Progenitor cell of endocrine pancreas (in vitro differentiated cells): Measurements from ENCODE around the gene PCP4L1. TPM values are rescaled to one million over a fixed set of nuclear protein-coding genes. Genes with fewer than 3 reads are reported as not detected.

Source experiments
- DNase-seq: peaks from one replicate; pipeline ENCODE4 v3.0.0; 2021; ENCODE audit warnings: low spot score; ENCODE audit not compliant: unreplicated experiment
- H3K27ac Mint-ChIP-seq: 2 replicates; pipeline ENCODE4 v1.8.0; 2021; ENCODE audit warnings: mild to moderate bottlenecking, moderate library complexity, mixed read lengths
- H3K27me3 Mint-ChIP-seq: 2 replicates; pipeline ENCODE4 v1.8.0; 2021; ENCODE audit warnings: mixed read lengths
- H3K36me3 Mint-ChIP-seq: 2 replicates; pipeline ENCODE4 v1.8.0; 2022; ENCODE audit warnings: mixed read lengths; ENCODE audit not compliant: insufficient read depth
- H3K4me1 Mint-ChIP-seq: 2 replicates; pipeline ENCODE4 v1.8.0; 2021; ENCODE audit warnings: low read depth, mixed read lengths
- H3K4me3 Mint-ChIP-seq: 2 replicates; pipeline ENCODE4 v1.8.0; 2021; ENCODE audit warnings: low read depth, mild to moderate bottlenecking, moderate library complexity, mixed read lengths
- H3K9me3 Mint-ChIP-seq: 2 replicates; pipeline ENCODE4 v1.8.0; 2021; ENCODE audit warnings: low read depth, mixed read lengths
- microRNA-seq: library from miRNA; unstranded; fragments of <30 nt; microRNA quantifications from one replicate; pipeline ENCODE4 v1.1.0, GENCODE V29; 2020; ENCODE audit warnings: borderline number of aligned reads; ENCODE audit not compliant: unreplicated experiment
- total RNA-seq: library from RNA; stranded (reverse); gene quantifications from 2 replicates; pipeline ENCODE4 v1.2.1, GENCODE V29; 2021
- TF ChIP-seq, protein P1 (sequence below): fragments of 200-600 bp; sonication (generic); IDR thresholded peaks from one replicate; pipeline ENCODE4 v1.5.0; 2021; ENCODE audit warnings: antibody characterized with exemption, mild to moderate bottlenecking; ENCODE audit not compliant: unreplicated experiment

PCP4L1 gene
- total RNA-seq, 1 donor from 2014 or later: 0.86 TPM

DNA sequence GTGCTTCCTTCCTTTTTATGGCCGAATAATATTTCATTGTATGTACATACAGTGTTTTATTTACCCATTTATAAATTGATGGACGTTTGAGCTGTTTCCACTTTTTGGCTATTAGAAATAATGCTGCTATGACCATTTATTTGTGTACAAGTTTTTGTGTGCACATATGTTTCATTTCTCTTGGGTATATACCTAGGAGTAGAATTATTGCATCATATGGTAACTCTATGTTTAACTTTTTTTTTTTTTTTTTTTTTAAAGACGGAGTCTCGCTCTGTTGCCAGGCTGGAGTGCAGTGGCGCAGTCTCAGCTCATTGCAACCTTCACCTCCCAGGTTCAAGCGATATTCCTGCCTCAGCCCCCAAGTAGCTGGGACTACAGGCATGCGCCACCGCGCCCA is 74.6 kb downstream of the PCP4L1 start:
- Mint-ChIP-seq H3K4me1 (no peaks in the 10 kb centered on the region), H3K4me3 (no peak overlapping the region), H3K27ac (no peak overlapping the region), H3K36me3 (peaks cover 19% of the 10 kb centered on the region), H3K27me3 (no peaks in the 10 kb centered on the region), H3K9me3 (no peaks in the 10 kb centered on the region)
- TF ChIP-seq, protein P1, sequence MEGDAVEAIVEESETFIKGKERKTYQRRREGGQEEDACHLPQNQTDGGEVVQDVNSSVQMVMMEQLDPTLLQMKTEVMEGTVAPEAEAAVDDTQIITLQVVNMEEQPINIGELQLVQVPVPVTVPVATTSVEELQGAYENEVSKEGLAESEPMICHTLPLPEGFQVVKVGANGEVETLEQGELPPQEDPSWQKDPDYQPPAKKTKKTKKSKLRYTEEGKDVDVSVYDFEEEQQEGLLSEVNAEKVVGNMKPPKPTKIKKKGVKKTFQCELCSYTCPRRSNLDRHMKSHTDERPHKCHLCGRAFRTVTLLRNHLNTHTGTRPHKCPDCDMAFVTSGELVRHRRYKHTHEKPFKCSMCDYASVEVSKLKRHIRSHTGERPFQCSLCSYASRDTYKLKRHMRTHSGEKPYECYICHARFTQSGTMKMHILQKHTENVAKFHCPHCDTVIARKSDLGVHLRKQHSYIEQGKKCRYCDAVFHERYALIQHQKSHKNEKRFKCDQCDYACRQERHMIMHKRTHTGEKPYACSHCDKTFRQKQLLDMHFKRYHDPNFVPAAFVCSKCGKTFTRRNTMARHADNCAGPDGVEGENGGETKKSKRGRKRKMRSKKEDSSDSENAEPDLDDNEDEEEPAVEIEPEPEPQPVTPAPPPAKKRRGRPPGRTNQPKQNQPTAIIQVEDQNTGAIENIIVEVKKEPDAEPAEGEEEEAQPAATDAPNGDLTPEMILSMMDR: no peak
- DNase-seq: no peak

Small RNAs within 50 kb of the gene (microRNA-seq; reads per million reads assigned to microRNA genes)
- 2.4 reads per million for gene MIR5187

Other genes with a start within 250 kb of the PCP4L1 start
- 149 and 156 TPM in 2 replicates for gene F11R, start 237.6 kb upstream of the PCP4L1 start, total RNA-seq
- gene TSTD1, start 219.8 kb upstream of the PCP4L1 start, total RNA-seq: 52.0 and 54.7 TPM in 2 replicates
- 79.9 and 88.7 TPM in 2 replicates for gene USF1, start 212.8 kb upstream of the PCP4L1 start, total RNA-seq
- 0.20 TPM in 1 of 2 replicates, not detected in the other for gene ARHGAP30, start 188.9 kb upstream of the PCP4L1 start, total RNA-seq
- gene NECTIN4, start 169.2 kb upstream of the PCP4L1 start, total RNA-seq: 1.9 and 2.4 TPM in 2 replicates
- 14.7 and 16.7 TPM in 2 replicates for gene KLHDC9, start 160.4 kb upstream of the PCP4L1 start, total RNA-seq
- 54.8 and 57.9 TPM in 2 replicates for gene PFDN2, start 140.7 kb upstream of the PCP4L1 start, total RNA-seq
- gene NIT1, start 140.6 kb upstream of the PCP4L1 start, total RNA-seq: 58.6 and 59.0 TPM in 2 replicates
- gene DEDD, start 126.1 kb upstream of the PCP4L1 start, total RNA-seq: 46.9 and 49.3 TPM in 2 replicates
- gene UFC1, start 104.8 kb upstream of the PCP4L1 start, total RNA-seq: 139 and 150 TPM in 2 replicates
- 48.8 and 51.1 TPM in 2 replicates for gene USP21, start 99.2 kb upstream of the PCP4L1 start, total RNA-seq
- gene PPOX, start 92.3 kb upstream of the PCP4L1 start, total RNA-seq: 50.9 and 56.5 TPM in 2 replicates
- gene B4GALT3, start 81.2 kb upstream of the PCP4L1 start, total RNA-seq: 45.9 and 48.2 TPM in 2 replicates
- 0.22 and 0.24 TPM in 2 replicates for gene ADAMTS4, start 59.7 kb upstream of the PCP4L1 start, total RNA-seq
- 98.2 and 103 TPM in 2 replicates for gene NDUFS2, start 56.4 kb upstream of the PCP4L1 start, total RNA-seq
- 0.60 and 1.5 TPM in 2 replicates for gene FCER1G, start 43.5 kb upstream of the PCP4L1 start, total RNA-seq
- 51.3 and 74.2 TPM in 2 replicates for gene APOA2, start 35.1 kb upstream of the PCP4L1 start, total RNA-seq
- 15.2 and 16.3 TPM in 2 replicates for gene TOMM40L, start 32.7 kb upstream of the PCP4L1 start, total RNA-seq
- gene NR1I3, start 20.5 kb upstream of the PCP4L1 start, total RNA-seq: not detected in 2 replicates
- gene MPZ, start 51.2 kb downstream of the PCP4L1 start, total RNA-seq: 4.4 and 4.5 TPM in 2 replicates
- 167 and 190 TPM in 2 replicates for gene SDHC, start 55.6 kb downstream of the PCP4L1 start, total RNA-seq
- 0.65 and 1.4 TPM in 2 replicates for gene CFAP126, start 109.1 kb downstream of the PCP4L1 start, total RNA-seq
- gene FCGR2A, start 246.7 kb downstream of the PCP4L1 start, total RNA-seq: 0.40 TPM in 1 of 2 replicates, not detected in the other